ENCODE measurements around the gene POTEH.
"Not testable (repeated sequence)": the region's sequence is repeated elsewhere in the genome, so short reads cannot be mapped to it uniquely, and the experiment has no call there.

- TF ChIP-seq CTCF (IDR thresholded peaks at IDR 0.05); ZFX (IDR thresholded peaks at IDR 0.05; ENCODE audit: borderline replicate concordance): not testable (repeated sequence)
These were observed 5.7 kb upstream of the POTEH start for GRCh38 chr22:15684115-15684514.
